Left lung (tissue), 10 donors: Measurements from ENCODE around the gene TMTC2. TPM values are rescaled to one million over a fixed set of nuclear protein-coding genes. Genes with fewer than 3 reads are reported as not detected.

Source experiments
- ATAC-seq: fragments of 200-7000 bp; cut with Tn5 transposase; one replicate; pipeline ENCODE4 v1.9.1; 2020; ENCODE audit warnings: moderate library complexity
- DNase-seq, 4 donors: peaks; one replicate each; pipeline ENCODE4 v3.0.0-alpha.2; 2013 to 2020
- H3K27ac ChIP-seq, 2 donors: fragments of 200-600 bp; sonication (generic) in 1 of 2; one replicate each; pipeline versions ENCODE4 v1.5.0 to v1.8.0; 2020 to 2021
- H3K27me3 ChIP-seq, 2 donors: fragments of 200-600 bp; sonication (generic) in 1 of 2; one replicate each; pipeline versions ENCODE4 v1.5.0 to v1.8.0; 2020 to 2021
- H3K36me3 ChIP-seq, 2 donors: fragments of 200-600 bp; sonication (generic) in 1 of 2; one replicate each; pipeline versions ENCODE4 v1.5.0 to v1.8.0; 2020 to 2021
- H3K4me1 ChIP-seq, 2 donors: fragments of 200-600 bp; one replicate each; pipeline ENCODE4 v1.8.0; 2021
- H3K4me3 ChIP-seq, 2 donors: fragments of 200-600 bp; sonication (generic) in 1 of 2; one replicate each; pipeline versions ENCODE4 v1.5.0 to v1.8.0; 2020 to 2021; ENCODE audit warnings: mild to moderate bottlenecking in 1 of 2
- H3K9me3 ChIP-seq, 2 donors: fragments of 200-600 bp; sonication (generic) in 1 of 2; one replicate each; pipeline versions ENCODE4 v1.5.0 to v1.8.0; 2020 to 2021
- intact Hi-C, 2 donors: fragments of 100-400 bp; cut with DNase I; formaldehyde crosslinking; loops; one replicate each; pipeline versions ENCODE4 v1.11.2 to v1.14.2; 2022
- polyA plus RNA-seq, 6 donors: library from polyadenylated mRNA; unstranded; fragments of 120-200 nt; gene quantifications; one replicate each; pipeline ENCODE4 v1.2.1, GENCODE V29; 2013; ENCODE audit not compliant: insufficient read length in 6 of 6
- total RNA-seq, 2 donors: library from RNA; stranded (reverse); fragmentation: NEBNext Ultra II Directional; extraction: Animal tissue kit (Norgen Biotek cat#: 25700); gene quantifications; one replicate each; pipeline ENCODE4 v1.2.1, GENCODE V29; 2021
- TF ChIP-seq, protein P1 (sequence below), 2 donors: fragments of 200-600 bp; sonication (generic) in 1 of 2; IDR thresholded peaks; one replicate each; pipeline versions ENCODE4 v1.5.0 to v1.8.0; 2021; ENCODE audit warnings: antibody characterized with exemption in 2 of 2
- donor health status: DM: no; HTN: yes; CAD: no.
- donor health status: DM: no; HTN: no; CAD: no.

Gene TMTC2
- total and polyA plus RNA-seq, 8 donors = 17.2 to 46.1 (median 39.3) TPM

GRCh38 chr12:82675246-82675645 is 11.5 kb upstream of the TMTC2 start:
- intact Hi-C loops = no loop called here
- no peak for ATAC-seq

GRCh38 chr12:82682326-82682725 is 4.4 kb upstream of the TMTC2 start:
- TF ChIP-seq, protein P1, sequence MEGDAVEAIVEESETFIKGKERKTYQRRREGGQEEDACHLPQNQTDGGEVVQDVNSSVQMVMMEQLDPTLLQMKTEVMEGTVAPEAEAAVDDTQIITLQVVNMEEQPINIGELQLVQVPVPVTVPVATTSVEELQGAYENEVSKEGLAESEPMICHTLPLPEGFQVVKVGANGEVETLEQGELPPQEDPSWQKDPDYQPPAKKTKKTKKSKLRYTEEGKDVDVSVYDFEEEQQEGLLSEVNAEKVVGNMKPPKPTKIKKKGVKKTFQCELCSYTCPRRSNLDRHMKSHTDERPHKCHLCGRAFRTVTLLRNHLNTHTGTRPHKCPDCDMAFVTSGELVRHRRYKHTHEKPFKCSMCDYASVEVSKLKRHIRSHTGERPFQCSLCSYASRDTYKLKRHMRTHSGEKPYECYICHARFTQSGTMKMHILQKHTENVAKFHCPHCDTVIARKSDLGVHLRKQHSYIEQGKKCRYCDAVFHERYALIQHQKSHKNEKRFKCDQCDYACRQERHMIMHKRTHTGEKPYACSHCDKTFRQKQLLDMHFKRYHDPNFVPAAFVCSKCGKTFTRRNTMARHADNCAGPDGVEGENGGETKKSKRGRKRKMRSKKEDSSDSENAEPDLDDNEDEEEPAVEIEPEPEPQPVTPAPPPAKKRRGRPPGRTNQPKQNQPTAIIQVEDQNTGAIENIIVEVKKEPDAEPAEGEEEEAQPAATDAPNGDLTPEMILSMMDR (IDR thresholded peaks at IDR 0.05) = no peak
- DNase-seq (no peak), ATAC-seq (no peak)
- intact Hi-C loops = no loop called here
- Histone ChIP-seq H3K36me3 (no peaks in the 10 kb centered on the region), H3K27me3 (peaks cover 0 to under 1% of the 10 kb centered on the region in 2 donors), H3K9me3 (no peaks in the 10 kb centered on the region), H3K4me1 (peaks cover 0 to 16% of the 10 kb centered on the region in 2 donors), H3K27ac (no peak overlapping the region), H3K4me3 (no peak overlapping the region)

More at GRCh38 chr12:82675246-82675645, 11.5 kb upstream of the TMTC2 start:
- Histone ChIP-seq H3K4me1 (no peaks in the 10 kb centered on the region), H3K27ac (no peak overlapping the region), H3K36me3 (no peaks in the 10 kb centered on the region), H3K9me3 (no peaks in the 10 kb centered on the region), H3K4me3 (no peak overlapping the region), H3K27me3 (no peaks in the 10 kb centered on the region)
- DNase-seq = no peak
- TF ChIP-seq, protein P1 (IDR thresholded peaks at IDR 0.05) = no peak

DNA sequence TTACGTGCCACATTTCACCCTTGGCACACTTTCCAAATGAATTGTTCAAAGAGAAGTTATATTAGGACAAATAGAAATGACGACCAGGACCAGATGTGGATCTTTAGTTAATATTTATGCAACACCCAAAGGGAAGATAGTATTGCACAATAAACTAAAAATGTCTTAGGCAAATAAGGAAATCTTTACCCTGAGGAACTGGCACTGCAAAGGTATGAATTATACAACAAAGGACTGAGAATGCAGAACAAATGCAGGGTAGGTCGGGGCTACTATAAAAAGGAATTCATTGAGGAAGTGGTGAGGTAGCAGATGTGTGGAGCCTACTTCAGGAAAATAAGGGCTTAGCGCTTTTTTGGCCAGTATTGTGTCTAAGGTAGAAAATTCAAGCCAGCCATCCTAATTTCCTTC is 3.9 kb upstream of the TMTC2 start:
- intact Hi-C loops = no loop called here
- no peak overlapping the region for H3K27ac ChIP-seq
- no peak for ATAC-seq

GRCh38 chr12:82685790-82686167 is 927 bp upstream of the TMTC2 start:
- Histone ChIP-seq H3K27ac (peak overlapping the region; percentile 95 to 97), H3K9me3 (no peaks in the 10 kb centered on the region), H3K4me3 (peak overlapping the region; percentile 90 to 93), H3K4me1 (peaks cover 0 to 44% of the 10 kb centered on the region in 2 donors), H3K27me3 (peaks cover 0 to 6% of the 10 kb centered on the region in 2 donors), H3K36me3 (no peaks in the 10 kb centered on the region)
- intact Hi-C loops = no loop called here
- peak; percentile 82 for ATAC-seq
- TF ChIP-seq, protein P1 (IDR thresholded peaks at IDR 0.05) = peak; percentile 76 to 85
- DNase-seq = peak; percentile 92 to 96 (median 96)

More for the DNA sequence above, 3.9 kb upstream of the TMTC2 start:
- Histone ChIP-seq H3K9me3 (no peaks in the 10 kb centered on the region), H3K4me3 (no peak overlapping the region), H3K27me3 (peaks cover 0 to 6% of the 10 kb centered on the region in 2 donors), H3K4me1 (peaks cover 0 to 17% of the 10 kb centered on the region in 2 donors), H3K36me3 (no peaks in the 10 kb centered on the region)
- DNase-seq = no peak
- TF ChIP-seq, protein P1 (IDR thresholded peaks at IDR 0.05) = no peak

GRCh38 chr12:82687021-82688011 is 610 bp downstream of the TMTC2 start:
- intact Hi-C loops = no loop called here

More at GRCh38 chr12:82687021-82688011, 610 bp downstream of the TMTC2 start:
- peak overlapping the region; percentile 95 to 97 for H3K27ac ChIP-seq
- no peaks in the 10 kb centered on the region for H3K36me3 ChIP-seq
- peak; percentile 60 for ATAC-seq
- no peaks in the 10 kb centered on the region for H3K9me3 ChIP-seq
- peak; percentile 46 to 89 (median 62) for DNase-seq
- peak overlapping the region; percentile 90 to 93 for H3K4me3 ChIP-seq
- TF ChIP-seq, protein P1 (IDR thresholded peaks at IDR 0.05) = no peak
- H3K27me3 ChIP-seq = peaks cover 0 to 6% of the 10 kb centered on the region in 2 donors
- H3K4me1 ChIP-seq = peaks cover 0 to 44% of the 10 kb centered on the region in 2 donors
